NOMO-1 (cell line): Measurements from ENCODE around the gene FKBP6.
A peak's percentile ranks its signal among the peaks of the same experiment; 100 is the strongest.
"Not testable (repeated sequence)": the region's sequence is repeated elsewhere in the genome, so short reads cannot be mapped to it uniquely, and the experiment has no call there.

Experiments used
- DNase-seq, 2 experiments: peaks; one replicate each; lab custom pipeline; 2025; ENCODE audit not compliant: unreplicated experiment in 2 of 2; lab: John Stamatoyannopoulos, UW

The FKBP6 gene

DNA sequence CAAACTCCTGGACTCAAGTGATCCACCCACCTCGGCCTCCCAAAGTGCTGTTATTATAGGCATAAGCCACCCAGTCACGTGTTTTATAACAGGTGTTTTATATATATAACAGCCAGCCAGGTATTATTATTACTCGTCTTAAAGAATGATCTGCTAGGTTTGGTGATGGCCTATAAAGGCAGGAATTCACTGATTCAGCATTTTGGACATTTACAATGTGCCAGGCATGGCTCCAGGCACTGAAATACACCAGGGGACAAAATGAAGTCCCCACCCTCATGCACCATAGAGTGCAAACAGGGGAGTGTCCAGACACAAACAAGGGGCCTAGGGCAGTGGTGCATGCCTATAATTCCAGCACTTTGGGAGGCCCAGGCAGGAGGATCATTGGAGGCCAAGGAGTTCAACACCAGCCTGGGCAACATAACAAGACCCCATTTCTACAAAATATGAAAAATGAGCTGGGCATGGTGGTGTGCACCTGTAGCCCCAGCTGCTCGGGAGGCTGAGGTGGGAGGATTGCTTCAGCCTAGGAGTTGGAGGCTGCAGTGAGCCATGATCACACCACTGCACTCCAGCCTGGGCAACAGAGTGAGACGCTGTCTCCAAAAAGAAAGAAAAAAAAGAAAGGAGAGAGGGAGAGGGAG lies 4.4 kb upstream of the FKBP6 start:
- not testable (repeated sequence) for DNase-seq

DNA sequence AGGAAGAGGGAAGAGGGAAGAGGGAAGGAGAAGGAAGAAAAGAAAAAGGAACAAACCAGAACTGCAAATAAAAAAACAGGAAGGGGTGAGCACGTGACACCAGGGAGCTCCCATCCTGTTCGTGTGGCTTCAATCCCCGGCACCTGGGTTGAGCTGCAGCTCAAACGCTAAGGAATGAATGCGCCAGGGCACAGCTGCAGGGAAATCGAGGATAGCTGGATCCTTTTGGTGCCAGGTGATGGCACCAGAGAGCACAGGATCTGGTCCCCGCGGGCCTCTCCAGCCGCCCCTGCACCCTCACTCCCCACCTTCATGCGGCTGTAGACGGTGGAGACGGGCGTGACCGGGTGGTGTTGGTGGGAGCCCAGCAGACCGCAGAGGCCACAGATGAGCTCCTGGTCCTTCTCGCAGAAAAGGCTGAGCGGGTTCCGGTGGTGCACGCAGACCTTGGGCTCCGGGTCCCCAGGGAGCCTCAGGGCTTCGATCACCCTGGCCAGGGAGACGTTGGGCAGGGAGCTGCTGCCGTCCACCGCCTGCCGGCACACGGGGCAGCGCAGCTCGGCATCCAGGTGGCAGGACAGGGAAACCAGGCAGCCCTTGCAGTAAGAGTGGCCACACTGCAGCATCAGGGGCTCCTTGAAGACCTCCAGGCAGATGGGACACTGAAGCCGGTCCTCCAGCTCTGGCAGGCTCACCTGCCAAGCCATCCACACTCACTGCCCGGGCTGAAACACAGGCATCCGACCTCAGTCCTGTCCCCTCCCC lies 3.7 kb upstream of the FKBP6 start:
- DNase-seq, result peak; percentile 91 to 92

DNA sequence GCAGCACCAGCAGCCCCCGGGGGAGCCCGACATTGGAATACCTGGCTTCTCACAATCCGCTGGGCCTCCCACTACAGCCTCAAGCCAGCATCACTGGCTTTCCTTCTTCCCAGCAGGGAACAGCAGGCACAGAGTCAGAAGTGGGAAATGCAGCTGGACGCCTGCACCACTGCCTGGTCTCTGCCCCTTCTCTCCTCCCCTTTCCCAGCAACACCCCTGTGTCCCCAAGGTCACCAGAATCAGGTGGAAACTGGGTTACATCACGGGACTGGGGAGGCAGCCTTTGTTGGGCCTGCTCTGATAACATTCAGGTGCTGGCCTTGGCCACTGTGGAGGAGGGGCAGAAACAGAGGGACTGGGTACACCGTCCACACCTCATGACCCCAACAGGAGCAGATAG lies 2.5 kb upstream of the FKBP6 start:
- DNase-seq, result not testable (repeated sequence)

DNA sequence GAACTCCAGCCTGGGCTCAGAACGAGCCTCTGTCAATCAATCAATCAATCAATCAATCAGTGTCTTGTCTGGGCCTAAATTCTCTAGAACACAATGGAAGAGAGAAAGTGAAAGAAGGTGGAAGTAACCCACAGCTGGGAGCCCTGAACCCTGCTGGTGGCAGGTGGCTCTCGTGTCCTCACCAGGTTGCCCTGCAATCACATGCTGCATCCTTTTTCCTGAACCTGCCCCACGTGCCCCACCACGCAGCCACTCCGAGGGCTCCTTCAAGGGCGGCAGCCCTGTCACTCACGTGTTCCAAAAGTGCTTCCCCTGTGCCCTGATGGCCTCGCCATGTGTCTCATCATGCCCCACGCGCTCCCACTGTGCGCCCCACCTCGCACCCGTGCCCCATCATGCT lies 512 bp upstream of the FKBP6 start:
- DNase-seq, result not testable (repeated sequence)

DNA sequence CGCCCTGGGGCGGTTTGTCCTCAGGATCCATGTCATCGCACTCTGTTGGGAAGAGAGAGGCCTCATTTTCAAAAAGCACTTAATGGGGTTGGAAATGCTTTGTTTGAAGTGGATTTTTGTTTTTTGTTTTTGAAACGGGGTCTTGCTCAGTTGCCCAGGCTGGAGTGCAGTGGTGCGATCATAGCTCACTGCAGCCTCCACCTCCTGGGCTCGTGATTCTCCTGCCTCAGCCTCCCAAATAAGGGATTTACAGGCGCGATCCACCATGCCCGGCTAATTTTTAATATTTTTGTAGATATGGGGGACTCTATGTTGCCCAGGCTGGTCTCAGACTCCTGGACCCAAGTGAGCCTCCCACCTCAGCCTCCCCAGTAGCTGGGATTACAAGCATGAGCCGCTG lies 735 bp downstream of the FKBP6 start:
- DNase-seq, result no peak

DNA sequence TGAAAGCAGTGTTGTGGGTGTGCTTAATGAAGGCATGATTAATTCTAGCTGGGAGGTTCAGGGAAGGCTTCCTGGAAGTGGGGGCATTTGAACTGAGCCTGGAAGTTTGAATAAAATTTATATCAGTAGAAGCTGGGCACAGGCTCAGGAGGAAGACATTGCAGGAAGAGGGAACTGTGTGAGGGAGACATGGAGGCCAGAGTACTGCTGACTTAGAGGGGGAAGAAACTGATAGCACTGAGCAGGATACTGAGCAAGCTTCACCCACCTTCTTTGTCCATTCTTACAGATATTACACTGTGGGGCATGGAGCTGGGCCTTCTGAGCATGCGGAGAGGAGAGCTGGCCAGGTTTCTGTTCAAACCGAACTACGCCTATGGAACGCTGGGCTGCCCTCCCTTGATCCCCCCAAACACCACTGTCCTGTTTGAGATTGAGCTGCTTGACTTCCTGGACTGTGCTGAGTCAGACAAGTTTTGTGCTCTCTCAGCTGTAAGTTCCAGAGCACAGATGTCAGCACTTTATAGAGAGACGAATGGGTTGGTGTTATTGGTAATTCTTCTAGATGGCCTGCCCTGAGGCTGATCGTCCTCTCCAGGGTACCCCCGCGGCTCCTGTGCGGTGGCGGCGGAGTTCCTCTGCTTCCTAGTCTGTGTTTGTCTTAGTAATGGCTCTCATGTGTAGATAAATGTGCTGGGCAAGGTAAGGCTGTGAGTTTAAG lies 2.1 kb downstream of the FKBP6 start:
- DNase-seq, result no peak

DNA sequence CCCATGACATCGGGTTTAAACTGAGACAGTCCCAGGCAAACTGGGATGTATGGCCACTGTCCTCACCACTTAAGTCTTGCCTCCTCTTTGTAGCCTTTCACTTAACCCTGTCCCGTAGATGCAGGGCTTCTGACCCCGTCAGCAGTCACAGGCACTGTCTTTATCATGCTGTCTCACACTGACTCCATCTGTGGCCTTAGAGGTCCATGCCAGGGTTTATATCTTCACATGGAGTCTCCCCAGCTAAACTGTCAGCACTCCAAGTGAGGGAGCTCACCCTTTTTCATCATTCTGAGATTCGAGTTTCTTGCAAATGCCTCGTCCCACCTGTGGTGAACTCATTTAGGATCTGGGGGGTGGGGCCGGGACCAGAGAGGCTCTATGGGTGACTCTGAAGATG lies 2.8 kb downstream of the FKBP6 start:
- no peak for DNase-seq

DNA sequence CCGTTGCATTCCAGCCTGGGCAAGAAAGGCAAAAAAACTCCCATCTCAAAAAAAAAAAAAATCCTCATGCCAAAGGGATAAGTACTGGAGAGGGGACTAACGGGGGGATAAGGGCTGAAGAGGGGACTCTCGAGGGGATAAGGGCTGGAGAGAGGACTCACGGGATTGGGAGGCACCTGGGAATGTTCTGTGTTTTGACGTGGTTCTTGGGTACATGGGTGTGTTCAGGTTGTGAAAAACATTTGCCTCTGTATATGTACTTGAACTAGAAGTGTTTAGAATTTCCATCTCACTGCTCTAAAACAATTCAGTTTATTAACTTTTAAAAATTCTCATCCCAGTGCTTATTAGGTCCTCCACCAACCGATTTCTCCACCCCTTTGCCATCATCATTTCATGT lies 4.5 kb downstream of the FKBP6 start:
- no peak for DNase-seq

DNA sequence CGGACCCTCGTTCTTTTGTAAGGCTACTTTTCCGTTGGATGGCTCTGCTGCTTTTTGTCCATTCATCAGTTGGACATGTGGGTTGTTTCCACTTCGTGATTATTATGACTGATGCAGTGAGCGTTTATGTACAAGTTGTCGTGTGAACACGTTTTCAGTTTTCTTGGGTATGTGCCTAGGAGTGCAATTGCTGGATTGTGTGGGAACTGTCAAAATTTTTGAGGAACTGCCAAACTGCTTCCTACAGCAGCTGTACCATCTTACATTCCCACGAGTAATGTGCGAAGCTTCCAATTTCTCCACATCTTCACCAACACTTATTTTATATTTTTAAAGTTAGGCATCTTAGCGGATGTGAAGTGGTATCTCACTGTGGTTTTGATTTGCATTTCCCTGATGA lies 10.4 kb downstream of the FKBP6 start:
- DNase-seq, result no peak

DNA sequence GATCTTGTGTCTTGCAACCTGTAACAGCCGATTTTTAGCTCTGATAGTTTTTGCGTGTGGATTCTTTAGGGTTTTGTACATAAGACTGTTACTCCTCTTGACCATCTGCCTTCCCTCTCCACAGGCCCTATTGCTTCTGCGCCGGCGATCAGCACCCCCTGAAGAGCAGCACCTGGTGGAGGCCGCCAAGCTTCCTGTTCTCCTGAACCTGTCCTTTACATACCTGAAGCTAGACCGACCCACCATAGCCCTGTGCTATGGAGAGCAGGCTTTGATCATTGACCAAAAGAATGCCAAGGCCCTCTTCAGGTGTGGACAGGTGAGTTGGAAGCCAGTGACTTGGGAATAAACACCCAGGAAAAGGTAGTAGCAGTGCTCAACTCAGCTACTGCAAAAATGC lies 12.6 kb downstream of the FKBP6 start:
- no peak for DNase-seq

DNA sequence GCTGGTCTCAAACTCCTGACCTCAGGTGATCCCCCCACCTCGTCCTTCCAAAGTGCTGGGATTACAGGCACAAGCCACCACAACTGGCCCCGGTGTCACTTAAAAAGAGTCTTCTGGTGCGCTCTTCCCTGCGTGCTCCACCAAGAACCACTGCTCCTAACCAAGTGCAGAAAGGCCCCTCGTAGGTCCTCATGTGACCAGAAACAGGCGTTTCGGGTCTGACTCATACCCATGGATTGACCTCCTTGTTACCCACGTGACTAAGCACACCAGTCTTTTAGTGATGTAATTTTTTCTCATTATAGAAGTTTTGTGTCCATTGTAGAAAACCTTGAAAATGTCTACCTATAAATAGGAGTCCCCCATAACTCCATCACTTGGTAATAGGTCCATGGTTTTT lies 13.9 kb downstream of the FKBP6 start:
- DNase-seq, result peak; percentile 91 to 99

DNA sequence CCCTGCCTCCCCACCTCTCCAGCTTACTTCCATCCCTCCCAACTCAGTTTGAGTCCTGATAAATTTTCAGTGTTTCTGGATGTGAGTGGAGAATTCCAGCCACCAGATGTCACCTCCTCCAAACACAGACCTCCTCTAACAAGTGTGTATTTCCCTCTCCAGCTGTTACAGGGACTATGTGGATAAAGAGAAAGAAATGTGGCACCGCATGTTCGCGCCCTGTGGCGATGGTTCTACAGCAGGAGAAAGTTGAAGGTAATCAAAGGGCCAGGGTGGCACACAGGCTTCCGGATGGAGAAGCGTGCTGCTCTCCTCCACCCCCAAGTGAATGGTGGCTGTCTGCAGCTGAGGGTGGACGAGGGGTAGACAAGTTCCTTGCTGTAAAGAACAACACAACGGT lies 14.7 kb downstream of the FKBP6 start:
- no peak for DNase-seq

DNA sequence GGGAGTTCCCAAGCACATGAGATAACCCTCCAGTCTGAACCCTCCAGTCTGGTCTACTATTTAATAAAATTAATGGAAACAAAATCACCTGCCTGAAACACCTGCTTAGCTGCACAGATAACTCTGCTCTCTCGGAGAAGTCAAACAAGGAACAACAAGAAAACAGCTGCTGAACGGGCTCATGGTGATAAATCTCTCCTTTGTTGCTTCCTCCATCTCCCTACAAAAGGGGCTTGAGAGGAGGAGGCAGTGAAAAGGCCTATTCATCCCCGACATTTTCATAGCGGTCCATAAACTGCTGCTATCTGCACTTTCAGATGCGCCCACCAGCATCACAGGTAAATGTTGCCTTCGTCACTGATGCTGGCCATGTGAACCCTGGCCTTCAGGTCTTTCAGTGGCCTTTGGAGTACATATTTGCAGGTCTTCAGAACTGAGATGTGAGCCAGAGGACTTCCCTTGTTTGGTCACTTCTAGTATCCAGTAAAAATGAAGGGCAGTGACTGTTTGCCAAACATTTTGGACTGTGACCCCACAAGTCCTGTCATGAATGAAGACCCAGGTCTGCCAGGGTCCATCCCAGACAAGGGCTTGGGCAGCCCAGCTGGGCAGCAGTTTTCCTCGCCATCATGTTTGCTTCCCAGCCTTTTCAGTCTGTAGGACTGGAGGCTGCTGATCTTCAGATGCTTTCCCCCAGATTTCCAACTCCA lies 15.9 kb downstream of the FKBP6 start:
- DNase-seq, result no peak

DNA sequence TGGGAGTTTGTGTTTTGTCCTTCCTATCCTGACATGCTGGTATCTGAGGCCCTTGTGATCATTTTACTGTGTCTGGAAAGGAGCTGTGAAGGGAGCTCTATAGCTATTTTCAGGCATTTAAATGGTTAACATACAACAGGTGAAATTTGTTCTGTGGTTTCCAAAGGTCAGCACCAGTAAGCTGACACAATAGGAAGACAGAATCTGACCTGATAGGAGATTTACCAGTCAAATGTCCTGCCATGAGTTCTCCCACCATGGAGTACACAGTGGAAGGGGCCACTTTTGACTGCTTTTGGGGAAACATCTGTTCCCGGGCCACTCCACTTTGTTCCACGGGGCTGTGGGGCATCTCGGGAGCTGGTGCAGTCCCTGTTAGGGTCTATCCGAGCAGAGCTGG lies 17.6 kb downstream of the FKBP6 start:
- DNase-seq, result no peak

DNA sequence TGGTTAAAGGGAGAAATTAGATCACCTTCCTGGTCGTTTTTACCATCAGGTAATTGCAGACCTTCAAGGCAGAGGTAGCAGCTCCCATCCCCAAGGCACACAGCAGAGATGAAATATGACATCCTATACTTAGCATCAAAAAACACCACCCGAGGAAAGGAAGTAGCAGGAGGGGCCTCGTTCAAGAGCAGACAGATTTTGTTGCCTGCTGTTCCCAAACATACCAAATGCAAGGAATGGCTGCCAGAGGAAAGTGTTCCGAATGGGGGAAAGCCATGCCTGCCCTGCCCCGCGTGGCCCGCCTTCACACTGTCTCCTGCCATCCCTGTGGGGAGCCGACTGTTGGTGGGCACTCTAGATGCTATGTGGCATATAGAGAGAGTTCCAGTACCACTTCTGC lies 18.0 kb downstream of the FKBP6 start:
- no peak for DNase-seq

DNA sequence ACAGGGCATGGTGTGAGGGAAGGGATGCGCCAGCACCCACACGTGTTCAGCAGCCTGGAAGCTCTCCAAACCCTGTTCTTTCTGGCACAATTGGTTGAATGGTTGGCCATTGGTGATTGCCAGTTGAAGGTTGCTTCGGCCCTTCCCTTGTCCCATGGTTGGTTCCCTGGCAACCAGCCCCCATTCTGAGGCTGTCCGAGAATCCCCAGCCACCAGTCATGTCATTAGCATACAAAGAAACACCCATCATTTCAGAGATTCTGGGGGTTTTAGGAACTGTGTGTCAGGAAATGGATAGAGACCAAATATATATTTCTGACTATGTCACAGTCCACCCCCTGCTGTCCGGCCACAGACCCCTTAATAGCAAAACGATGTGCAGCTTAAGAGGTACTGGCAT lies 21.8 kb downstream of the FKBP6 start:
- DNase-seq, result no peak

DNA sequence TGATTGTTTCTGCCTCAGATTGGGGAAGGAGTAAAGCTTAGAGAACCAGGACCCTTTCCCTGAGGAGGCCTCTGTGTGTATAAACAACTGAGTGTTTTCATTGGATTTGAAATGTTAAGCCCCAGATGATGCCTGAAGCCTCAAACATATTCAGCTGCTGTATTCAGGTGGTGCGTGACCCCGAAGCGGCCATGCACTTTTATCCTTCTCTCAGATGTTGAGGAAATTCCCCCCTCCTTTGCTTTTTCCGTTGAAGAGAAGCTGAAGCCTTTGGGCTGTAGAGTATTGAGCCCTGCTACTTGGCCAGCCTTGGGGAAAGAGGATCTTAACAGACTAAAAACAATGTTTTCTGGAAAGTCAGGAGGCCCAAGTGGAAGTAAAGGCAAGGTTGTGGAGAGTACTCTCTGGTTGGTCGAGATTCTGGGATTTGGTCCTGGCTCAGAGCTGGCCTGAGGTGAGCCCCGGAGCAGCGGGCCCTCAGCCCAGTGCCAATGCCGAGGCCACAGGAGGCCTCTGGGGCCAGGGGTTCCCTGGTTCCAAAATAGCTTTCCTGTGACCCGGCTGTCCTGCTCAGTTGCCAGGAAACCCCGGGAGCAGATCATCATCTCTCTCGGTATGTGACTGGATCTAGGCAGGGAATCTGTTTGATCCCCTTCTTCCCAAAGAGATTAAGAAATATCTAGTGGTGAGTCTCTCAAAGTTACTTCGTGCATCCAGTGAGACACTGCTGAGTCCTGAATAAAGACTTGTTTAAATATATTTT lies 22.5 kb downstream of the FKBP6 start:
- DNase-seq, result no peak

DNA sequence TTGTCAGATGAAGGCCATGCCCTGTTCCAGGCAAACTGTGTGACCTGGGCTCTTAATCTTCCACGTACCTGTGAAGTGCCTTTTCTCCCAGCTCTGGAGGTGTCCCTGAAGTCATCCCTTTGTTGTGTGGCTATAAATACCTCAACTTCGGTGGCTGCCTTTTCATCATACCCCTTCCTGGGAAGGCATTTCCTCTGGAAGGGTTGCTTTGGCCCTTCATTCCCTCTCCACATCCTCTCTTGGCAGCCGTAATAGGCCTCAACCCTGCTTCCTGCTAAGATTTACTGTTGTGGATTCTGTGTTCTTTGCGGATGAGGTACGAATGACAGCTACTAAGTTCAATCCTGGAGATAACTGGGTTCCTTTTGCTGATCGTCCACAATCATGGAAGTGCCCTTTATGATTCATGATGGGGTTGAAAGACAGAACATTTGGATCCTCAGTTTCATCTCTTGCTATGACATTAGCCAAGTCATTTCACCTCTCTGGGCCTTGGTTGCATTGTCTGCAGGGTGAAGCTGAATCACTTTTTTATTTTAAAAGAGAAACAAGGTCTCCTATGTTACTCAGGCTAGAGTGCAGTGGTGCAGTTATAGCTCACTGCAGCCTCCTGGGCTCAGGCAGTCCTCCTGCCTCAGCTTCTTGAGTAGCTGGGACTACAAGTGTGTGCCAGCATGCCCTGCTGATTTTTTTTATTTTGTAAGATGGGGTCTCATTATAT lies 23.6 kb downstream of the FKBP6 start:
- no peak for DNase-seq

DNA sequence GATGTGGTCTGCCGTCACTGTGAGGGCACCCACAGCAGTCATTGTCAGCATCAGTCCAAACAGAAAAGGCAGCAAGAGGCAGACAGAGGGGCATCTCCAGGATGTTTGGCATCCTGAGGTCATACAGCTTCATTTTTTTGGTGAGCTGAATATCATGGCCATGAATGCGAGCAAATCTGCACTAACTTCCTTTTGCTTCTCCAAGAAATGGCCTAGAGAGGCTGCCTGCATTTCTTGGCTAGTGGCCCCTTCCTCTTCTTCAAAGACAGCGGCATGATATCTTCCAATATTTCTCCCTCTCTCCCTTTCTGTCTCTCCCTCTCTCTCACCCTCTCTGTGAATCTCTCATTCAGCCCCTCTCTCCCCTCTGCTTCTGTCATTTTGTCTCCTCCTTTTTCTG lies 24.8 kb downstream of the FKBP6 start:
- DNase-seq, result no peak

DNA sequence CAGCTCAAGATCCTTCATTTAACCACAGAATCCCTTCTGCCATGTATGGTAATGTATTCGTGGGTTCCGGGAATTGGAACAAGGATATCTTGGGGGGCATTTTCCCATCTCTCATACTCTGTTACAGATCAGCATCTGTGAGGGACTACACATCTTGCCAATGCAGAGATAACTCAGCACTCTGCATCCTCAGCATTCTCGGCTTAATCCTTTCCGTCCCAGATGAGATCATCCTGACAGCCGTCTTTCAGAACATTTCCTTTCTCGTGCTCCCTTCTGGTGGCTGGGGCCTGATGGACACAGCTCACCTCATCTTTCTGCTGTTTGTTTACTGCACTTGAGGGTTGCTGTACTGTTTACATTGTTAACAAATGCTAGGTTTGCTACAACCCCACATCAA lies 25.3 kb downstream of the FKBP6 start:
- no peak for DNase-seq
